Keratinocyte (primary cell): Measurements from ENCODE around the gene COPG1.

ENCODE experiments used
- EZH2 ChIP-seq: IDR thresholded peaks from one replicate; pipeline ENCODE4 v1.6.1; 2012; ENCODE audit warnings: inconsistent platforms, mild to moderate bottlenecking, low read length, moderate library complexity
- TF ChIP-seq, protein P1 (sequence below), 3 experiments: IDR thresholded peaks in 1 of 3; conservative IDR thresholded peaks in 1 of 3; optimal IDR thresholded peaks in 1 of 3; 2 replicates in 2 of 3; 3 replicates in 1 of 3; pipeline versions ENCODE3 to v1.5.1; 2011; ENCODE audit warnings: low read length in 3 of 3, mild to moderate bottlenecking in 3 of 3, moderate library complexity in 2 of 3, control low read depth in 1 of 3, inconsistent platforms in 1 of 3; ENCODE audit not compliant: insufficient read depth in 2 of 3; ENCODE audit errors: extremely low read depth in 1 of 3

DNA sequence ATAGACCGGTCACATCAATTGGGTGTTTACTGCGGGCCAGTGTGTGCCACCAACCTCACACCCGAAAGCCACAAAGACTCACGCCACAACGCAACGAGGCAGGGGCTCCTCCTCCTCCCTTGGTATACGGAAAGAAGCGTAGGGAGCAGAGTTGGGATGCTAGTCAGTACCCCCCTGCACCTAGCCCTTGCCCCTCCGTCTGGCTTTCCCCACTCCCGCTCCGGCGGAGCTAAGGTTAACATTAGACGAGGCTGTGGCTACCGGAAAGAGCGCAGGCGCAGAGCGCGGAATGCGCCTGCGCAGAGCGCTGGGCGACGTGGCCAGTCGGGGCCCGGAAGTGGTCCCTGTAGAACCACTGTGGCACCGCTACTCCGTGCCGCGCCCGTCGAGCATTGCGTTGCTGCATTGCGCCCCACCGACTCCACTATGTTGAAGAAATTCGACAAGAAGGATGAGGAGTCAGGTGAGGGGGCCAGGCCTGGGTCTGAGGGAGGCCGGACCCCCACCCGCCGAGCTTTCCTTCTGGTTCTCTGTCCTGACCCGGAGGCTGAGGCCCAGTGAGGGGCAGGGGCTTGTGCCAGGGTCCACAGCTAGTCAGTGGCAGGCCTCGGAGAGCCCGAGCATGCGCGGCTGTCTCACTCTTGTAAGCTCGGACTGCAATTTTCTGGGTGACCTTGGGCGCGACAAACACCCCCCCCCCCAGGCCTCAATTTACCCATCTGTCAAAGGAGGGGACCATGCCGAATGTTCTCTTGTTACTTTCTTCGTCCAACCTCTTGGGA is at the start of gene COPG1:
- TF ChIP-seq, protein P1, sequence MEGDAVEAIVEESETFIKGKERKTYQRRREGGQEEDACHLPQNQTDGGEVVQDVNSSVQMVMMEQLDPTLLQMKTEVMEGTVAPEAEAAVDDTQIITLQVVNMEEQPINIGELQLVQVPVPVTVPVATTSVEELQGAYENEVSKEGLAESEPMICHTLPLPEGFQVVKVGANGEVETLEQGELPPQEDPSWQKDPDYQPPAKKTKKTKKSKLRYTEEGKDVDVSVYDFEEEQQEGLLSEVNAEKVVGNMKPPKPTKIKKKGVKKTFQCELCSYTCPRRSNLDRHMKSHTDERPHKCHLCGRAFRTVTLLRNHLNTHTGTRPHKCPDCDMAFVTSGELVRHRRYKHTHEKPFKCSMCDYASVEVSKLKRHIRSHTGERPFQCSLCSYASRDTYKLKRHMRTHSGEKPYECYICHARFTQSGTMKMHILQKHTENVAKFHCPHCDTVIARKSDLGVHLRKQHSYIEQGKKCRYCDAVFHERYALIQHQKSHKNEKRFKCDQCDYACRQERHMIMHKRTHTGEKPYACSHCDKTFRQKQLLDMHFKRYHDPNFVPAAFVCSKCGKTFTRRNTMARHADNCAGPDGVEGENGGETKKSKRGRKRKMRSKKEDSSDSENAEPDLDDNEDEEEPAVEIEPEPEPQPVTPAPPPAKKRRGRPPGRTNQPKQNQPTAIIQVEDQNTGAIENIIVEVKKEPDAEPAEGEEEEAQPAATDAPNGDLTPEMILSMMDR (optimal IDR thresholded peaks at IDR 0.05 in 1 of 3, IDR thresholded peaks at IDR 0.05 in 1 of 3, conservative IDR thresholded peaks at IDR 0.05 in 1 of 3; ENCODE audit: extremely low read depth in 1 of 3, insufficient read depth in 2 of 3, low read length in 3 of 3): no peak
- TF ChIP-seq EZH2: no peak
